B cell (primary cell): ENCODE data around the gene BMPER.

Source experiments
- EZH2 ChIP-seq: IDR thresholded peaks from 2 replicates; pipeline ENCODE4 v1.6.1; 2012; ENCODE audit warnings: borderline replicate concordance, low read depth, mild to moderate bottlenecking, moderate library complexity, low read length; ENCODE audit not compliant: insufficient read depth, poor library complexity, severe bottlenecking
- TF ChIP-seq, protein P1 (sequence below): fragments of 200-600 bp; IDR thresholded peaks from one replicate; pipeline ENCODE4 v1.8.0; 2022; ENCODE audit warnings: antibody characterized with exemption, mild to moderate bottlenecking

DNA sequence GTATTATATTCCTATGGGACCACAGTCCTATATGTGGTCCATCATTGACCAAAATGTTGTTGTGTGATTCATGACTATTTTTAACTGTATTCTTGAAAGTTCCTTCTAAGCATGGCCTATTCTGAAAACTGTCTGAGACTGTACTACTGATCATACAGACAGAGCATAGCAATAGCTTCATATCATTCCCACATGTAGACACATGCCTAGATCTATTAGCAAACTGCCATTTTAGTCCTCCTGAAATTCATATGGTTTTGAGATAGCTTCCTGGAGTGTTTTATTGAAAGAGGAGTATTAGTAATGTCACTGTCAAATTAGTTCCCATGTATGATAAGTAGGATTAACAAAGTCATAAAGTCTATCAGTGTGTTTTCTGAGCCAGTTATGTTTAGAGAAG lies 157.5 kb downstream of the BMPER start:
- TF ChIP-seq EZH2, result no peak
- TF ChIP-seq, protein P1, sequence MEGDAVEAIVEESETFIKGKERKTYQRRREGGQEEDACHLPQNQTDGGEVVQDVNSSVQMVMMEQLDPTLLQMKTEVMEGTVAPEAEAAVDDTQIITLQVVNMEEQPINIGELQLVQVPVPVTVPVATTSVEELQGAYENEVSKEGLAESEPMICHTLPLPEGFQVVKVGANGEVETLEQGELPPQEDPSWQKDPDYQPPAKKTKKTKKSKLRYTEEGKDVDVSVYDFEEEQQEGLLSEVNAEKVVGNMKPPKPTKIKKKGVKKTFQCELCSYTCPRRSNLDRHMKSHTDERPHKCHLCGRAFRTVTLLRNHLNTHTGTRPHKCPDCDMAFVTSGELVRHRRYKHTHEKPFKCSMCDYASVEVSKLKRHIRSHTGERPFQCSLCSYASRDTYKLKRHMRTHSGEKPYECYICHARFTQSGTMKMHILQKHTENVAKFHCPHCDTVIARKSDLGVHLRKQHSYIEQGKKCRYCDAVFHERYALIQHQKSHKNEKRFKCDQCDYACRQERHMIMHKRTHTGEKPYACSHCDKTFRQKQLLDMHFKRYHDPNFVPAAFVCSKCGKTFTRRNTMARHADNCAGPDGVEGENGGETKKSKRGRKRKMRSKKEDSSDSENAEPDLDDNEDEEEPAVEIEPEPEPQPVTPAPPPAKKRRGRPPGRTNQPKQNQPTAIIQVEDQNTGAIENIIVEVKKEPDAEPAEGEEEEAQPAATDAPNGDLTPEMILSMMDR, result no peak
